ENCODE data around the gene MAST4. TPM values are rescaled to one million over a fixed set of nuclear protein-coding genes. Genes with fewer than 3 reads are reported as not detected.
A peak's percentile ranks its signal among the peaks of the same experiment; 100 is the strongest.

MAST4 gene
- total RNA-seq, 1 donor = 12.7 TPM

GRCh38 chr5:66966439-66966838, 370.2 kb downstream of the MAST4 start:
- no peaks in the 10 kb centered on the region for H3K79me2 ChIP-seq (ENCODE audit: insufficient read depth, low read length)
- no peak overlapping the region for H3K27ac ChIP-seq (ENCODE audit: low read depth, low read length)
- no peak overlapping the region for H2AFZ ChIP-seq (ENCODE audit: low read length)
- no peak for TF ChIP-seq CTCF (IDR thresholded peaks at IDR 0.05; ENCODE audit: extremely low read depth, low read depth, low read length)
- no peaks in the 10 kb centered on the region for H3K27me3 ChIP-seq (ENCODE audit: insufficient read depth, low read length)
- H3K4me2 ChIP-seq (ENCODE audit: insufficient read depth, low read length) = no peak overlapping the region
- DNase-seq (ENCODE audit: insufficient read length, low spot score, missing footprints) = no peak
- H3K9me3 ChIP-seq (ENCODE audit: low read depth, low read length) = no peaks in the 10 kb centered on the region
- H3K36me3 ChIP-seq (ENCODE audit: insufficient read depth, low read length) = no peaks in the 10 kb centered on the region
- no peaks in the 10 kb centered on the region for H3K4me1 ChIP-seq (ENCODE audit: insufficient read depth, low read length)
- H4K20me1 ChIP-seq (ENCODE audit: insufficient read depth, low read length) = no peaks in the 10 kb centered on the region
- no peak overlapping the region for H3K4me3 ChIP-seq (ENCODE audit: insufficient read depth, low read length)

- Histone ChIP-seq H3K36me3 (ENCODE audit: insufficient read depth, low read length) (no peaks in the 10 kb centered on the region), H4K20me1 (ENCODE audit: insufficient read depth, low read length) (no peaks in the 10 kb centered on the region), H3K4me2 (ENCODE audit: insufficient read depth, low read length) (no peak overlapping the region), H3K4me3 (ENCODE audit: insufficient read depth, low read length) (no peak overlapping the region), H3K79me2 (ENCODE audit: insufficient read depth, low read length) (no peaks in the 10 kb centered on the region), H3K27ac (ENCODE audit: low read depth, low read length) (no peak overlapping the region), H2AFZ (ENCODE audit: low read length) (no peak overlapping the region), H3K9me3 (ENCODE audit: low read depth, low read length) (no peaks in the 10 kb centered on the region), H3K27me3 (ENCODE audit: insufficient read depth, low read length) (no peaks in the 10 kb centered on the region), H3K4me1 (ENCODE audit: insufficient read depth, low read length) (no peaks in the 10 kb centered on the region)
- no peak for TF ChIP-seq CTCF (IDR thresholded peaks at IDR 0.05; ENCODE audit: extremely low read depth, low read depth, low read length)
- DNase-seq (ENCODE audit: insufficient read length, low spot score, missing footprints) = no peak
Measured at GRCh38 chr5:66967102-66967501, 370.9 kb downstream of the MAST4 start.

GRCh38 chr5:66967826-66968262, 371.7 kb downstream of the MAST4 start:
- H3K4me2 ChIP-seq (ENCODE audit: insufficient read depth, low read length) = no peak overlapping the region
- no peak for DNase-seq (ENCODE audit: insufficient read length, low spot score, missing footprints)

GRCh38 chr5:66969484-66969883, 373.3 kb downstream of the MAST4 start:
- DNase-seq (ENCODE audit: insufficient read length, low spot score, missing footprints) = no peak
- no peaks in the 10 kb centered on the region for H3K9me3 ChIP-seq (ENCODE audit: low read depth, low read length)

More at GRCh38 chr5:66967826-66968262, 371.7 kb downstream of the MAST4 start:
- TF ChIP-seq CTCF (IDR thresholded peaks at IDR 0.05; ENCODE audit: extremely low read depth, low read depth, low read length) = no peak
- Histone ChIP-seq H3K36me3 (ENCODE audit: insufficient read depth, low read length) (no peaks in the 10 kb centered on the region), H3K4me3 (ENCODE audit: insufficient read depth, low read length) (no peak overlapping the region), H3K27me3 (ENCODE audit: insufficient read depth, low read length) (no peaks in the 10 kb centered on the region), H3K4me1 (ENCODE audit: insufficient read depth, low read length) (no peaks in the 10 kb centered on the region), H3K79me2 (ENCODE audit: insufficient read depth, low read length) (no peaks in the 10 kb centered on the region), H2AFZ (ENCODE audit: low read length) (peak overlapping the region; percentile 8), H3K9me3 (ENCODE audit: low read depth, low read length) (no peaks in the 10 kb centered on the region), H3K27ac (ENCODE audit: low read depth, low read length) (no peak overlapping the region), H4K20me1 (ENCODE audit: insufficient read depth, low read length) (no peaks in the 10 kb centered on the region)

More at GRCh38 chr5:66969484-66969883, 373.3 kb downstream of the MAST4 start:
- Histone ChIP-seq H3K36me3 (ENCODE audit: insufficient read depth, low read length) (no peaks in the 10 kb centered on the region), H3K4me3 (ENCODE audit: insufficient read depth, low read length) (no peak overlapping the region), H3K27me3 (ENCODE audit: insufficient read depth, low read length) (no peaks in the 10 kb centered on the region), H2AFZ (ENCODE audit: low read length) (no peak overlapping the region), H3K27ac (ENCODE audit: low read depth, low read length) (no peak overlapping the region), H3K79me2 (ENCODE audit: insufficient read depth, low read length) (no peaks in the 10 kb centered on the region), H3K4me1 (ENCODE audit: insufficient read depth, low read length) (no peaks in the 10 kb centered on the region), H3K4me2 (ENCODE audit: insufficient read depth, low read length) (no peak overlapping the region), H4K20me1 (ENCODE audit: insufficient read depth, low read length) (no peaks in the 10 kb centered on the region)
- no peak for TF ChIP-seq CTCF (IDR thresholded peaks at IDR 0.05; ENCODE audit: extremely low read depth, low read depth, low read length)
